GM12865 (cell line): Measurements from ENCODE around the gene ENO2.
A peak's percentile ranks its signal among the peaks of the same experiment; 100 is the strongest.

Experiments used
- DNase-seq: peaks from one replicate; pipeline ENCODE4 v3.0.0; 2010; ENCODE audit warnings: low read depth
- H3K4me3 ChIP-seq: 2 replicates; pipeline ENCODE4 v1.5.1; 2011; ENCODE audit warnings: mild to moderate bottlenecking, low read depth, low read length, control low read depth
- CTCF ChIP-seq: IDR thresholded peaks from 2 replicates; pipeline ENCODE4 v1.5.1; 2011; ENCODE audit warnings: low read length, control low read depth, low read depth, inconsistent platforms; ENCODE audit not compliant: insufficient read depth; ENCODE audit errors: missing control alignments

Gene ENO2

GRCh38 chr12:6946033-6946919 lies 31.9 kb downstream of the ENO2 start:
- H3K4me3 ChIP-seq: peak overlapping the region; percentile 72
- no peak for TF ChIP-seq CTCF
- DNase-seq: peak; percentile 93

DNA sequence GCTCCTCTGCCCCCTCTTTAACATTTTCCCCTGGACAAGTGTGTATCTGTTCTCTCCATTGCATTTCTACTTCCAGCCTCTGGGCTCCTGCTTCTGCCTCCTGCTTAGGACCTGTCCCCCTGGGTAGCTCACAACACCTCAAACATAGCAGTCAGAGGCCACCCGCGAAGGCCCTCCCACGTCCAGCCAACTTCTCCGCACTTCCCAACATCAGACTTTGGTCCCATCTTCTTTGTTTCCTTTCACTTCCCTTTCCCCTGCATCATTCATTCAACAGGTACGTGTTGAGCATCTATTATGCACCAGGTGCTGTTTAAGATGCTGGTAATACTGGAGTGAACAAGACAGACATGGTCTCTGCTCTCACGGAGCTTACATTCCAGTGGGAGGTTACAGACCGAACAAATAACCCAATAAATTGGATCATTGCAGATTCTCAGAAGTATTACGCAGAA lies 32.6 kb downstream of the ENO2 start:
- H3K4me3 ChIP-seq: peak overlapping the region; percentile 72
- no peak for TF ChIP-seq CTCF
- no peak for DNase-seq

DNA sequence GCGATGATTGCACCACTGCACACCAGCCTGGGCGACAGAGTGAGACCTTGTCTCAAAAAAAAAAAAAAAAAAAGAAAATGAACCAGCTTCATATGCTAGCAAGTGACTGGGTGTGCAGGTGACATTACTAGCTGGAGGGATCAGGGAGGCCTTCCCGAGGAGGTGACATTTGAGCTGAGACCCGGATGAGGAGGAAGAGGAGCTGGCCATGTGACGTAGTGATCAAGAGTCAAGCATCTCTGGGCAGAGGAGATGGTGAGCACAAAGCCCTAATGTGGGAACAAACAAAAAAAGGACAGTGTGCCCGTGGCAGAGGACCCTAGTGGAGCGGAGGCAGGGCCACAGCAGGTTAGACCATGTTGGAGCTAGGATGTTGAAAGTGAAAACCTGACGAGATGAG lies 33.2 kb downstream of the ENO2 start:
- peak overlapping the region; percentile 72 for H3K4me3 ChIP-seq
- TF ChIP-seq CTCF: no peak
- no peak for DNase-seq

GRCh38 chr12:6948873-6949594 lies 34.7 kb downstream of the ENO2 start:
- peak; percentile 62 for DNase-seq
- TF ChIP-seq CTCF: peak; percentile 24
- H3K4me3 ChIP-seq: peak overlapping the region; percentile 32

- peak; percentile 61 for TF ChIP-seq CTCF
- H3K4me3 ChIP-seq: peak overlapping the region; percentile 76
- peak; percentile 71 for DNase-seq
These were observed 36.0 kb downstream of the ENO2 start for GRCh38 chr12:6950401-6950801.

DNA sequence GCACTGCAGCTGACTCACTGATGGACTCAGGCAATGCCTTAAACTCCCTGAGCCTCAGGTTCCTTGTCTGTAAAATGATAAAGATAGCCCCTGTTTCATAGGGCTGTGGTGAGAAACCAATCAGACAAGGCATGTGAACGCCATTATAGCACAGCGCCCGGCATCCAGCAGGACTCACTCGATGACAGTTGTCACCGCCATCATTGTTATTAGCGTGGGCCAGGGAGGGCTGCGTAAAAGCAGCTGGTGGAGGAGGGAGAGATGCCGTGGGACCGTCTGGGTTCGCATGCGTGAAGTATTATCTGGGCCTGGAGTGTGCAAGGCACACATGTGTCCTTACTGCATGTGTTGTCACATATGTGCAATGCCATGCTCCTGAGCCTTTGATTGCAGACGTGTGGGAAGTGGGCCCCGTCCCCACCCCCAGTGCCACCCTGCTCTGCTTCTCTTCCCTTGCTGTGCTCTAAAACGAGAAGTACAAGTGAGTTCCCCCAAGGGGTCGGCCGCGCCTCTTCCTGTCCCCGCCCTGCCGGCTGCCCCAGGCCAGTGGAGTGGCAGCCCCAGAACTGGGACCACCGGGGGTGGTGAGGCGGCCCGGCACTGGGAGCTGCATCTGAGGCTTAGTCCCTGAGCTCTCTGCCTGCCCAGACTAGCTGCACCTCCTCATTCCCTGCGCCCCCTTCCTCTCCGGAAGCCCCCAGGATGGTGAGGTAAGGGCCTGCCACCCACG lies 36.6 kb downstream of the ENO2 start, which contains the start of gene PTPN6:
TSS of gene PTPN6 (plus strand) at position 546 of the 730 bp plus-strand sequence. CDS start at position 703, 157 bp downstream.
- no peak for TF ChIP-seq CTCF
- DNase-seq: peak; percentile 89
- H3K4me3 ChIP-seq: peak within 1 kb of the TSS; percentile 76
